Effector CD8-positive, alpha-beta T cell (primary cell): Measurements from ENCODE around the gene TRAPPC4.
A peak's percentile ranks its signal among the peaks of the same experiment; 100 is the strongest.

Experiments used
- DNase-seq: peaks from one replicate; lab custom pipeline; 2025; lab: John Stamatoyannopoulos, UW

Gene TRAPPC4

DNA sequence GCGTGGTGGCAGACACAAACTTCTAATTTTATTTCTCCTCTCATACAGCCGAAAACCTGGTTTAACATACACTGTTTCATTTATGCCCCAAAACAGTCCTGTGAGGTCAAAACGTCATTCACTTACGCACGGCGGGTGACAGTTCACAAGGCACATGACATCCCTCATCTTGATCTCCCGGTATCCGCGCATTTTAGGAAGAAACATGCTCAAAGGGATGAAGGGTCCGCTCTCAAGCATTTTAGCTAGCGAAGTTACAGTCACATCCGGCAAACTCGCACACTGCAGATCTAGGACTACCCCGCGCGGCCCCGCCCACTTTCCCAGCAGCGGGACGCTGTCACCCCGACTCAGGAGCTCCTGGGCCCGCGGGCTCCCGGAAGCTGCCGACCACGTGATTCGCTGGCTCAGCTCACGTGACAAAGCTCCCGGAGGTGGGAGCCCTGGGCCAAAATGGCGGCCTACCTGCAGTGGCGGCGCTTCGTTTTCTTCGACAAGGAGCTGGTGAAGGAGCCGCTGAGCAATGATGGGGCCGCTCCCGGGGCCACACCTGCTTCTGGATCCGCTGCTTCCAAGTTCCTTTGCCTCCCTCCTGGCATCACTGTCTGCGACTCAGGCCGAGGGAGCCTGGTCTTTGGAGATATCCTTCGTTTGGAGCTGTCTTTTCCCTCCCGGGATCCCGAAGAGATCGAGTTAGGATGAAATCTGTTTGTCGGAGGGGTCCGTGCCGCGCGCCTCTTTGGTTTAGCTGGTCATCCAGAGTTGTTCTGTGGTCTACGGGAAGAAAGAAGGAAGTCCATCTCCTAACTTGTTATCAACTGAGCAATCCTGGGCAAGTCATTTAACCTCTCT lies 49.0 kb downstream of the TRAPPC4 start, which contains the start of gene VPS11:
VPS11 (plus strand) TSS at position 448 of the 852 bp plus-strand sequence; CDS start at position 454, 6 bp downstream.
- peak; percentile 95 for DNase-seq
